HG02678 (cell line): ENCODE measurements around the gene LMO7.

ENCODE experiments used
- ATAC-seq: cut with Tn5 transposase; IDR thresholded peaks from one replicate; pipeline ENCODE4 v1.9.1; 2021; ENCODE audit warnings: mild to moderate bottlenecking, moderate library complexity; ENCODE audit not compliant: unreplicated experiment

Gene LMO7

DNA sequence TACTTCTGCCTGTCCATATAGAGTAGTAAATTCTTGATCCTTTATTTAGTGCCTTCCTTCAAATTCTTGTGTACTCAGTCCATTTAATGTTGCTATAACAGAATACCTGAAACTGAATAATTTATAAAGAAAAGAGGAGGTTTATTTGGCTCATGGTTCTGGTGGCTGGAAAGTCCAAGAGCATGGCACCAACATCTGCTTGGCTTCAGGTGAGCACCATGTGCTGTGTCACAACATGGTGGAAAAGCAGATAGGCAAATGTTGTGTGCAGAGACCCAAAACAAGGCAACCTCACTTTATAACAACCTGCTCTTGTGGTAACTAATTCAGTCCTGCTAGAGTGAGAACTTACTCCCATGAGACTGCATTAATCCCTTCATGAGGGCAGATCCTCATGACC is 195.3 kb downstream of the LMO7 start:
- no peak for ATAC-seq

DNA sequence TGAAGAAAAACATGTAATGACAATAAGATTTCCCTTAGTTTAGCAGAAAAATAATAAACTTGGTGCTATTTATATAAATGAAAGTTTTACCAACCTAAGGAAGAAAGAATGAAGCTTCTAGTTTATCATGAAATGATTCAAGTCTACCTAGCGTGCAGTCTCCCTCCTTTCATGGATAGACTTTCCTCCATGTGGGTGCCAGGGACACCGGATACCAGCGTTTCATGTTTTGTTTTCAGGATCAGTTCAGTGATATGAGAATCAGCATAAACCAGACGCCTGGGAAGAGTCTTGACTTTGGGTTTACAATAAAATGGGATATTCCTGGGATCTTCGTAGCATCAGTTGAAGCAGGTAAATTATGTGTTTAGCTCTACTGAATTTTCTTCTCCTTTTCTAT is 196.7 kb downstream of the LMO7 start:
- no peak for ATAC-seq

DNA sequence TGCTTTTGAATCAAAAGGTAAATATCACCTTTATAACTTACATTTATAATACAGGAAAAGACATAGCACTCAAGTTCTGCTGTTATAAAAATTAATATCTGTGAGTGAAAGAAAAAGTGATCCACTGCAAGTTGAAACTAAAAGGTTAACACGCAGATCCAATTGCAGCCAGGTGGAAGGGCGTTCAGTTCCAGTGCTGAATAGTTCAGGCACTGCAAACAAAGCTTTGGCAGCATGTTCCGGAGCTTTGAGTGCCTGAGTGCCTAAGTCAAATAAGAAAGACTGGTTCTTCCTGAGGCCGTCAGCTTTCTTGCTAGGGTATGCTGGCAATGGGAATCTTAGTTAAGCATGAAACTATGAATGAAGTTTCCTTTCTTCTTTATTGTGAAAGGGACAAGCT is 200.3 kb downstream of the LMO7 start:
- no peak for ATAC-seq

DNA sequence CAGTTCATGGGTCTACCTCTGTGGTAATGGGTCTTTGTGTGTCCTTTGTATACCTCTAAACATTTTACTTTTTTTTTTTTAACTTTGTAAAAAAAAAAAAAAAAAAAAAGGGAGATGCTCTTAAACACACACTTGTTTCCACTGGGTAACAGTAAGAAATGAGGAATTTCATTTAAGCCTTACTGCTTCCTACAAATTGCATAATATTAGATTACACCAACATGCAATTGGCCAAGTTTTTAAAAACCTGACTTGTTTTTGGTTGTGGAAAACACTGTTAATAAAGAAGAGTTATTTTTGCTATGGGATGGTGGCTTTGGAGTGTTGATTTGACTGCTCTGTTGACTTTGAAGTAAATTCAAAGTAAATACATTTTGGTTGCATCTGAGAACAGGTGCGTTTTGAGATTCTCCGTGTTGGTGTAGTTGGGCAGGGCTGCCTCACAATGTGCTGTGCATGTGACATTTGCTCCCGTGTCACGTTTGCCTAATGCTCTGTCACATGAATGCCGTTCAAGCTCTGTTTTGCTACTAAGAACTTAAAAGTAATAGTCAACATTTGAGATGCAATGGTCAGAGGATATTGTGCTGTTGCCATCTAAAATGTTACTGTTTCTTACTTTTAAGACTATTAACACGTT is 202.4 kb downstream of the LMO7 start:
- no peak for ATAC-seq

DNA sequence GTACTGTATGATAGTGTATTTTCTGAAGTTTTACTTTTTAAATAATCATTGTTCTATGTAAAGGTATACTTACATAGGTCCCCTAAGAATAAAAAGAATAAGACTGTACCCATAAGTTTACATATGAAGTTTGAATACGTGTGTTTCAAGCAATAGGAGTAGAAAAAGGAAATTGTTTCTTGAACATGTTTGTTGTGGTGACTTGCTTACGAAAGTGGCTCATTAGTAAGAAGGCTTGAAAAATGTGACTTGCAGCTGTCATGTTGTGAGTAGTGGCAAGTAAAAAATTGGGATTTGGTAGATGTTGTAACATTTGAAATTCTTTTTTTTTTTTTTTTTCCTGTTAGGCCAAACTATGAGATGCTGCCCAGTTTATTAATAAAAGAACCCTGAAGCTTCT is 203.3 kb downstream of the LMO7 start:
- ATAC-seq = no peak

DNA sequence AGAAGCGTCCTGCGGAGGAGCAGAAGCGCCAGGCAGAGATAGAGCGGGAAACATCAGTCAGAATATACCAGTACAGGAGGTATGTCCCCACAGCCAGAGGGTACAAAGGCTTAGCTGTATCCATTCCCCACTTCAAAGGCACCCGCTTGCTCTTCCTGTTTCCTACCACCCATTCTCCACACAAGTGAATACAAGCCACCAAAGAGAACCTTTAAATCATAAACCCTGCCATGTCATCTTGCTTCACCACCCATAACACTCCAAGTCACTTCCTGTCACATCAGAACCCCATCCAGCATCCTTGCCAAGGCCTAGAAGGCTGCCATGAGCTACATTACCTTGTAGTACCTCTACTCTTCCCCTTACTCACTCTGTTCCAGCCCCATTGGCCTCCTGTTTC is 205.8 kb downstream of the LMO7 start:
- ATAC-seq = no peak

DNA sequence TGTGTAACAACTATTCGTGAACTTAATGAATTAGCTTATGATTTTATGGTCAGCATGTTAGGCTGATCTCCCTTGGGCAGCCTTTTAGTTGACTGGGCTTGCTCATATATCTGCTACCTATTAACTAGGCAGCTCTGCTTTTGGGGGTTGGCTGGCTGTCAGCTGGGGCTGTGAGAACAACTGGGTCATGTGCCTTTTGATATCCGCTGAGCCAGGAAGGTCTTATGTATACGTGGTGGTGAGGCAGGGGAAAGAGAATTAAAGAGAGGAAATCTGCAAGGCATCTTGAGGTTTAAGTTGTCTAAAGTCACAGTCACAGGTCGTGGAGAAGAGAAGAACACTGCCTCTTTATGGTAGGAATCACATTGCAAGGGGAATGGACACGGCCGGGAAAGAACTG is 206.9 kb downstream of the LMO7 start:
- ATAC-seq = no peak

DNA sequence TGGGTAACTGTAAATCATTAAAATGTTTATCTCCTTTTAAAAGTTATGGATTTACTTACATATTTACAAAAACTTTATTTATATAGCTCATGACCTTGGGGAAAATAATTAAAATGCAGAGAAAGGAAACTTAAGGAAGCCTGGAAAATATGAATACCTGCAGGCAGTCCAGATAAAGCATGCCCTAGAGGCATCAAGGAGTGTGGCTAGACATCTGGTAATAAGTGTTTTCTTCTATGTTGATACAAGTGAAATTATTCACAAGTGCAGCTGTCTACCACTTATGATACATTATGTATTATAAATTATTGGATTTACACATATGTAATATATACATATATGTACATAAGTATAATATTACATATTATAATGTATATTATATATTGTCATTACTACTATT is 207.9 kb downstream of the LMO7 start:
- ATAC-seq = no peak

DNA sequence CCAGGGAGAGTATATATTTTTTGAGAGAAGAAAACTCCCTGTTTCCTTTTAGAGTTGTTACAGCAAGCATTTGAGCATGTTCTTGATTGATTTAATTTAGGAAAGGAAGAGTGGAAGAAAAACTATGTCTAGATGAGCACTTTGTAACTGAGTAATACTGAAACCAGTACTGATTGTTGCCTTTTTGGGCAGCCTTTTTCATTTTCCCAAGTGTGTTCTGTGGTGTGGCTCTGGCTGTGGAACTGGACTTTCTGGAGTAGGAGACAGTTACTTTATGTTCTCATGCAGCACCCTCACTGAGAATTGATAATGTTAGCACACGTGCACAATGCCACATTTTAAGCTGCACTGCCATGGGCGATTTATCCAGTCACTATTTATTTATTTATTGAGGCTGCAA is 211.5 kb downstream of the LMO7 start:
- no peak for ATAC-seq

DNA sequence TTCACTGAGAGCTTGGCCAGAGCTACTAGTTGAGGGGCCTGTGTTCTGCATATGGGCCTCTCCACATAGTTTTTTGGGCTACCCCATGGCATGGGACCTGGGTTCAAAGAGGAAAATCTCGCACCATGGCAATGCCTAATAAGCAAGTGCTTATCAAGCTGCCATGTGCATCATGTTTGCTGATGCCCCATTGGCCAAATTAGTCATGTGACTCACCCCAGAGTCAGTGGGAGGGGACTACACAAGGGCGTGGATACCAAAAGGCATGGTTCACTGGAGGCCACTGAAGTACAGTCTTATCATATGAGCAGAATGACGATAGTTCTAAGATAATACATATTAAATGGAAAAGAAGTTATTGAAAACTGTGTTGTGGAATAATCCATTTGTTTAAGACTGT is 214.8 kb downstream of the LMO7 start:
- ATAC-seq = no peak

DNA sequence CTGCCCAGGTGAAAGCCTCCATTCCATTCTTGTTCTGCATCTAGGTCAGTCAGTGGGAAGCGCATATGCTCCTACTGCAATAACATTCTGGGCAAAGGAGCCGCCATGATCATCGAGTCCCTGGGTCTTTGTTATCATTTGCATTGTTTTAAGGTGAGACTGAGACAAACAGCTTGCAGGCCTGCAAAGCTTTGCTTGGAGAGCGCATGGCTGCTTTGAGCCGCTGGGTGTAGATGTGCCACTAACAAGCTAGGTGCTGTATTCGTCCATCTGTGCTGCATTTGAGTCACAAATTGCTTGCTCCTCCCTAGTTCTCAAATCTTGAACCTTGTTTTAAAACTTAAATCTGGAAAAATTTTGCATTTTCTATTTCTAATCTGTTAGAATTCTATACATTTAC is 219.1 kb downstream of the LMO7 start:
- no peak for ATAC-seq

DNA sequence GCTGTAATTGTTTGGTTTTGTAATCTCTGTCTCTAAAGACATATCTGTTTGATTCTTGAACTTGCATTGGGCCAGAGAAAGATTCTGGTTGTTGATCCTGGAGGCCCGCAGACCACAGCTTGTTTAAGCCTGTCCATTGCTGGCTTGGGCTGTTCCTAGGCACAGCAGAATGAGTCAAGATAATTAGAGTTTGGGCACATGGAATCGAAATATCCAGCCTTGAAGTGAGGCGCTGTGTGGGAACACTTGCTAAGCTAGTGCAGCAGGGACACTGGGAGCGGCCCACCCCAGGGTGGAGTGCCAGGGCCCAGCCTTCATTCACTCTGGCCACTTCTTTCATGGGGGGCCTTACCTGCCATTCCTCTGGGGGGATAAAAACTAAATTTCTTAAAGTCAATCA is 219.7 kb downstream of the LMO7 start:
- no peak for ATAC-seq

DNA sequence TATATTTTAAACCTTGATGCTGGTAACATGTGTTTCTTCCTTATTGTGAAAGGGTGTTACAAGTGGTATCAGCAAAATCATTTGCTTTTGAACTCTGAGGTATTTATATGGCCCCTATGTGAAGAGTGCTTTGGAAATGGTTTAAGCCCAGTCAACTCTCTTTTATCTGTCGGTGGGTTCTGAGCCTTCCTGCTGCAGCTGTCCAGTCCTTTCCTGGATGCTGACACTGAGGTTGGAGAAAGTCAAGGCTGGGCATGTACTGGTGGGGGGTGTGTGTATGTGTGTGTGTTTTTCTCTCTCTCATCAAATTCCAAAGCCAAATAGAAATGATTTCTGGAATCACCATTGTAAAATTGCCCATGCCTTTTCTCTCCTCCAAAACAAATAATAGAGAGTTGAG is 221.2 kb downstream of the LMO7 start:
- ATAC-seq = no peak

DNA sequence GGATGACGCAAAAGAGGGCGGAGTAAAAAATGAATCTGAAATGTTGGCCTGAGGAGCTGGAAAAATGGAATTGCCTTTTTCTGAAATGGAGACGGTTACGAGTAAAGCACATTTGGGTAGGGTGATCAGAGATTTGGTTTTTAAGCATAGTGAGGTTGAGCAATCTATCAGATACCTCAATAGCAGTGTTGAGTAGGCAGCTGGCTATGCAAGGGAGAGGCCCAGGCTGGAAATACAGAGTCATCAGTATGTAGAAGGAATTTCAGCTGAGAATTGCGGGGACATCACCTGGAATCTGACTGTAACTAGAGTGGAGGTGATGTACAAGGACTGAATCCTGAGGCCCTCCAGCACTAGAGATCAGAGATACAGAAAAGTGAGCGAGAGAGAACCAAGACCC is 224.8 kb downstream of the LMO7 start:
- ATAC-seq = no peak

DNA sequence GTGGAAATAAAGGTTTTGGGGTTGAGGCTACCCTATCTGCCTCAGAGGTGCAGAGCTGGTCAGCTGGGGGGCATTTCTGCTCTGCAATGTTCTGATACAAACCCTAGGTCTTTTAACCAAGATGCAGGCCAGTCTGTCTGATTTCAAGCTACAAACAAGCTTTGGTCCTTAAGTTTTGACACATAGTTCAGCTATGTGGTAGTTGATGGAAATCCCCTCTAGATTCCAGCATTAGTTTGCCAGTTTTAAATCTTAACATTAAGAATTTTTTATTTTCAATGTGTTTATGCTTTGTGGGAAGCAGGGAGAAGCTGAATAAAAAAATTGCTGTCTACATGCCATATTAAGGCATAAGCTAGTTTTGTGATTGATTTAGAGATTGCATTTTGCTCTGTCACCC is 225.7 kb downstream of the LMO7 start:
- no peak for ATAC-seq

DNA sequence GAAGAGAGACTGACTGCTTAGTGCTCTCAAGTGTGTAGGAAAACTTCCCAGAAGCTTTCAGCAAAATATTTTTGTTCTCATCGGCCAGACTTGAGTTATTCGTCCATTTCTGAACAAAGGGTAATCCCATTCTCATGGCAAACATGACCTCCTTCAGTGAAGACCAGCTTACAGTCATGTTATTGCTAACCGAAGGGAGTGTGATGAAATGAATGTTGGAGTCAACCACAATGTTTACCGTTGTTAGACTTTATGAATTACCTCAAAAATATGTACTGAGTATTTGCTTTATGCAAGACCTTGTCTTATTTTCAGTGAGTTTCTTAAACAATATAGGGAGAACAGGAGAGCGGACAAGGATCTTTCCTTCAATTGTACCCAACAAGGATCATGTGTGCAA is 228.6 kb downstream of the LMO7 start:
- no peak for ATAC-seq

DNA sequence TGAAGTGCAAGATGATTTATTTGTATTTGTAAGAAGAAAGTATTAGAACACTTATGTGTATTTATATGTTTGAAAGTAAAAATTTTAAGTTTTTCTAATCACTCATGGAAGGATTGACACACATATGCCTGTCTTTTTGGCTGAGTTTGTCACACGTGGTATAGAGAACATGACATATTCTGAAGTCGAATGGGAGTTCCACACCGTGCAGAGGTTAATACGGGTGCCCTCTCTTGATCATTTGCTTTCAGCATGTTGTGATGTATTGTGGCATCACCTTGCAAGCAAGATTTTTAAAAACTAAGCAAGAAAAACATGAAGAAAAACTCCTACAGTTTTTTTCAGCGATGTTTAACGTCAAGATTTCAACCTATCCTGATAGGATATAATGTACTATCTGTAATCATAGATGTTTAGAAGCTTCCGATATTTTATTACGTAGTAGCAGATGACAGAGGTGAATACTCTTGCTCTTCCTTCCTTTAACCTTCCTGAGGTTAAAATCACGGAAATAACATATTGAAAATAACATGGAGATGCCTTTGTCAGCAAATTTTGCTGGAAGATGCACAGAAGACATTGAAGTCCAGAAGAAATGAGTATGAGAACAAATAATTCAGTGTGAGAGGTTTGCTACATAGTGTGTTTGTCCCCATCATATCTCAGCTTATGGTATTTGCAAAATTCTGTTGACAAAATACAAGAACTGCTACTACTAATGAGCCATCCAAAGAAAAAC is 231.4 kb downstream of the LMO7 start:
- no peak for ATAC-seq

DNA sequence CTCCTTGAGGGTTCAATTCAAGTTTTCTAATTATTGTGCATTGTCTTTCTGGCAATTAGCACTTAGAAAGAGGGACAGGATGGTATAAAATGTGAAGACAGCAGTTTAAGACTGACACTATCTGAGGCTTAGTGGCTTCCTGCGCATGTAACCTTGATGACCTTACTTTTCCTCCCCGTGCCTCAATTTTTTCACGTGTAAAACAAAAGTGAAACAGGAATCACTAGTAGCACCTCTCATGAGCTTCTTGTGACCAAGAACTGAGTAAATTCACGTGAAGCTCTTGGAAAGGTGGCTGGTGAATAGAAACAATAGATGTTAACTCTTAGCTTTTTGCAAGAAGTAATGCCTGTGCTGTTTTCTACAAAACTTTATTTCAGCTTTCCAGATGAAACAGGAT is 233.9 kb downstream of the LMO7 start:
- ATAC-seq = no peak

DNA sequence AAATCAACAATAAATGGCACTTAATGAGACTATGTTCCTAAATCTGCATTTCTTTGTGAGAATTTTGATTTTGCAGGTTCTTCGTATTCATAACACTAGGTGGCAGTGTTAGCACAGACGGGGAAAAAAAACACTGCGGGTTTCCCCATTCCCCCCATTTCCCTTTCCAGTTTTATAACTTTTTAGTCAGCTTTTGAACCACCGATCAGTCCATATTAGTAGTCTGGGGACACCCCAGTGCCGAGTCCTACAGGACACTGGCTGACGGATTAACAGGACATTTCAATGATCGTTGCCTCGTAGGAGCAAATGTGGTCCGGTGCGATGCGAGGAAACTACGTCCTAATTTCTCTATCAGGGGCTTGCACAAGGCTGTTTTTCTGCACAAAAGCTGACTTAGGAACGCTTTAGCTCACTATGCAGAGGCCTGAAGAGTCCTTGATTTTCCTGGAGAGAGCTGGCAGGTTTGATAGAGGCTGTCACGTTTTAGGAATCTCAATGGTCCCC is 234.3 kb downstream of the LMO7 start:
- no peak for ATAC-seq

DNA sequence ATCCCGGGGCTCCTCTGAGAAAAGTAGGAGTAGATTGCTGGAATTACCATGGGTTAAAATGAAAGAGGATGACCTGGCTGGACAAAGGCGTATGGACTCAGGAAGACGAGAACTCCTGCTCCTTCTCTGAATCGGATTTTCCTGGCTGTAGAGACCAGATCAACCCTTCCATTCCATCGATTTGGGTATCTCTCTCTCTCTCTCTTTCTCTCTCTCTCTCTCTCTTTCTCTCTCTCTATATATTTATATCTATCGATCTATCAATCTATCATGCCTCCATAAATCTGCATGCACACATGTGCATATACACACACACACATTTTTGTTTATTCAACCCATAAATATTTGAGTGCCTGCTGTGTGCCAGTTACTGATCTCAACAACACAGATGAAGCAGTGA is 234.9 kb downstream of the LMO7 start:
- ATAC-seq = no peak

DNA sequence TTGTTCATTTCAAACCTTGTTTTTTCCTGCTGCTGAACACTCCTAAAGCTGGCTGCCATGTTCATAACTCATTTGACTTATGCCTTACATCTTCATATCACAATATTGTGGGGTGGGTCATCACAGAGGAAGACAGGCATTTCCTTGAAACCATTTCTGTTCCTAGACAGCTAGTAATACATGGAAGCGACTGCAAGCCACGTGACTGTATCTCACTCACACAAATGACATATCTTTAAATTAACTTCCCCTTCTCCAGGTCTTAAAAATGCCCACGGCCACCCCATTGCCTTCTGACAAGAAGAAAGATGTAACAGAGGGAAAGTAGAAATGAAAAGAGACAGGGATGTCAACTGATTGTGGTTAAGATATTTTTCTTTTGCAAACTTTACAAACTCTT is 236.8 kb downstream of the LMO7 start:
- ATAC-seq = no peak

DNA sequence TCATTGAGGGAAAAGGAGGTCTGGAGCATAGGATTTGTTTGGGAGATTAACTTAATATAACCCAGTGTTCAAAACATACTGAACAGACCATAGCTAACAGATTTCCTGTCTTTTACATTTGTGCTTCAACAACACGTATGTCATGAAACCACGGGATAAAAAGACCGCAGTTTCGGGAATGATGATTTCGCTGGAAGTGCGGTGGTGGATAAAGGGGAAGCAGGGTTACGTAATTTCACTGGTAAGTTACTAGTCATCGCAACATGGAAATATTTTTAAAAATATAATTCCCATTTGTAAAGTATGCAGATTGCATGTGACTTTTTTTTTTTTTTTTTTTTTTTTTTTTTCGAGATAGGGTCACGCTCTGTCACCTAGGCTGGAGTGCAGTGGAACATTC is 237.4 kb downstream of the LMO7 start:
- no peak for ATAC-seq

DNA sequence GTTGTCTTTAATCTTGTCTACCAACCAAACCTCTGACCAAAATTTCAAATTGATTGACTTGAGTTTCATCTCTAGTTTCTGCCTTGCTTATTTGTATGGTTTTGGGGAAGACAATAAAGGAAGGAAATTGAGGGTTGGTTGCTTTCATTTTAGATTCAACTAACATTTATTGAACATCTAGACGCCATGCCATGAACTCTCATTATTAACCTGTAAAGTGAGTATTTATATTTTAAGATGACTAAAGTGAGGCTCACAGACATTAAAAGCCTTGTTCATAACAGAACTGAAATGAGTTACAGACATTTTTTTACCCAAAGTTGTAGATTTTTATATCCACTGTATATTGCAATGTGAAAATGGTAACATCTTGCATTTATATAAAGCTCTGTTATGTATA is 239.3 kb downstream of the LMO7 start:
- no peak for ATAC-seq
